HG03039 (cell line): ENCODE data around the gene LAMTOR5.
"Not testable (repeated sequence)": the region's sequence is repeated elsewhere in the genome, so short reads cannot be mapped to it uniquely, and the experiment has no call there.

ENCODE experiments used
- ATAC-seq: cut with Tn5 transposase; IDR thresholded peaks from one replicate; pipeline ENCODE4 v1.9.1; 2021; ENCODE audit warnings: mild to moderate bottlenecking, moderate library complexity; ENCODE audit not compliant: unreplicated experiment

The LAMTOR5 gene

GRCh38 chr1:110407260-110408210 lies at the start of gene LAMTOR5:
Gene LAMTOR5 (minus strand): TSS chr1:110407694. CDS start chr1:110407620, 74 bp downstream.
- peak; percentile 79 for ATAC-seq

- ATAC-seq = no peak
These were observed 49.7 kb upstream of the LAMTOR5 start for GRCh38 chr1:110457206-110457605.

DNA sequence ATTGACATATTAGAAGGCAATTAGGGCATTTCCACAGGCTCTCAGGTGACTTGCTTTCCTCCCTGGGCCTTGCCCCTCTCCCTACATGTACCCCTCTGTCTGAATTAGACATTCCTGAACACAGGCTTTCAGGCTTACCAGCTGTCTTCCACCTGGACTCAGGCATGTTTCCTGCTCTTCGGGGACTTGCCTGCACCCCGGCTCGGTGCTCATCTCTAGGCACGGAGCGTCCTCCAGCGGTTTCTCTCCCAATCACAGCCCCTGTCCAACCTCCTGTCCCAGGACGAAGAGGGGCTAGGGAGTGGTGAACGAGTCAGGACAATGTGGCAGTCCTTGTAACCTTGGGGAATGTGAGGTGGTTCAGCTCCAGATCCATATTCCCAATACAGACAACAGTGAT lies 47.7 kb upstream of the LAMTOR5 start:
- ATAC-seq = no peak

- no peak for ATAC-seq
These were observed 46.8 kb upstream of the LAMTOR5 start for GRCh38 chr1:110454328-110454727.

DNA sequence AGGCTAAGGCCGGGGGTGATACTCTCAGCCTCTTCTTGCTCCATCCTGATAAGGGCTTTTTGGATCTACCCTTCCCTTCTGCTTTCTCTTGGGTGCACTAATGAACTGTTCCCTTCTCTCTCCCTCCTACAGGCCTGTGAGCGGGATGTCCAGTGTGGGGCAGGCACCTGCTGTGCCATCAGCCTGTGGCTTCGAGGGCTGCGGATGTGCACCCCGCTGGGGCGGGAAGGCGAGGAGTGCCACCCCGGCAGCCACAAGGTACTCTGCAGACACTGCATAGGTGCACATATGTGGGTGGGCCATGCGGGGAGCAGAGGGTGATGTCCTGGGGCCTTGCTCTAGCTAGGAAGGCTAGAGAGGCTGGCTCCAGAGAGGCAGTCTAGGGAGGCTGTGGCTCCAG lies 46.3 kb upstream of the LAMTOR5 start:
- no peak for ATAC-seq

- no peak for ATAC-seq
These were observed 44.8 kb upstream of the LAMTOR5 start for GRCh38 chr1:110452330-110452729.

GRCh38 chr1:110450929-110451328 lies 43.4 kb upstream of the LAMTOR5 start, which contains the start of gene PROK1:
Gene PROK1 (plus strand): TSS chr1:110451149. CDS start chr1:110451217, 68 bp downstream.
- ATAC-seq = no peak

DNA sequence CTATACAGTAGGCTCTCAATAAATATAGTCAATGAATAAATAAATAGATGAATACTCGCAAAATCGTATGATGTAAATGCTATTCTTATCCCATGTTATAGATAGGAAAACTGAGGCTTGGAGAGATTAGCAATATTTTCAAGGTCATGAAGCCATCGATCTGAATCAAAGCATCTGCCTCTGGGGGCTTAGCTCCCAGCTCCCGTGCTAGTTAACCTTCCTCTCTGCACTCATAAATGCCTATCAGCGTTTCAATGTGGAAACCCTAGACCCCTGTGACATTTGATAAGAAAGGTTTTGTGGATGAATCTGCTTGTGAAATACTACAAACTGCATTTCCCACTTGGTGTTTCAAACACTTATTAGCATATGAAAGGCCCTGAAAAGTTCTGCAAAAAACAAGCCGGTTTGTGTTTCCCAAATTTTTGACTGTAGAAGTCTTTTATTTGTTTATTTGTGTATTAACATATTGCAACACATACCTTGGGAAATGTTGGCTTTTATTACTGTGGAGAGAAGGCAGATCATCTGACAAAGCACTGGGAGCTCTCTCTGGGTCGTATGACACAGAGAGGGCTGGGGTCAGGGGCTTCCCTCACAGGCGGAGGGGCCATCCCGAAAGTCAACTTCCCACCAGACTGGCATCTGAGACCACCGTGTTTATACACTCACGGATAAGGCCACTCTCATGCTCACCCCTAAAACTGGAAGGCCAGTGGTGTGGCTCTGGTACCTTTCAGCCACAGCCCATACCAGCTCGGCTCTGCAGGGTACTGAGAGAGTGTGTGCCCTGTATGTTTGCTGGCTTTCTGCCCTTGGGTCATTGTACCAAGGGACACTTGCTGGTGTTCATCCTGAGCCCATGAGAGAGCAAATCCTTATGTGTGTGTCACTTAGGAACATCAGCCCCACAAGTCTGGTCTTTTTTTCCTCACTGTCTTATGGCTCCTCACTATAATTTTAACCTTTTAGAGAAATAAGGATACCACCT lies 42.5 kb upstream of the LAMTOR5 start:
- no peak for ATAC-seq

DNA sequence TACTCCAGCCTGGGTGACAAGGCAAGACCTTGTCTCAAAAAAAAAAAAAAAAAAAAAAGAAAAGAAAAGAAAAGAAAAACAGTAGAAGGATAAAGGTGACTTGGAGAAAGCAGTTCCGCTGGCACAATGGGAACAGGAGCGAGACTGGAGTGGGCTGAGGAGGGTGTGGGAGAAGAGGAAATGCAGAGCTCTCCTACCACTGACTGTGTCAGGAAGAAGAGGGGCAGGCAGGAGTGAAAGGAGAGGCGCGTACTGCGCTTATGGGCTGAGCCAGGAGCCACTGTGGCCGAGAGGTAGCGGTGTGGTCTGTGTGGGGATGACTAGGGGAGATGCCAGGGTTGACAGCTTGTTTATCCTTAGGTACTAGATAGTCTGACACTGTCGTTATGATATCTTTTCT lies 37.1 kb upstream of the LAMTOR5 start:
- ATAC-seq = no peak

DNA sequence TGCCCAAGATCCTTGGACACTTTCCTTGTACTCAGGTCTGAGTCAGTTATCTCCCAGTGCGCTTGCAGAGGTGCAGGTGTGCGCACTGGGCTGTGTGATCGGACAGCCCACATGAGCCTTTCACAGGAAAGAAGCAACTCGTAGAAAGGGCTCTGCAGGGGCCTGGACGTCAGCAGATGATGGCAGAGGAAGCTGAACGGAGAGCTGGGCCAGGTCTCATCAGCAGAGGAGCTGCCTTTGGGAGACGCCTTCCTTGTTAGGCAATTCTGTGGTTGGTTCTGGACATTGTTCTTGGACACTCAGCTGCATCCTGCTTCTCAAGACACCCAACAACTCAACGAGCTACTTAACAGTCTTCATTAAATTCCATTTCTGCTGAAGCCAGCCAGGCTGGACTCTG lies 36.0 kb upstream of the LAMTOR5 start:
- no peak for ATAC-seq

- ATAC-seq = no peak
These were observed 34.4 kb upstream of the LAMTOR5 start for GRCh38 chr1:110441888-110442287.

DNA sequence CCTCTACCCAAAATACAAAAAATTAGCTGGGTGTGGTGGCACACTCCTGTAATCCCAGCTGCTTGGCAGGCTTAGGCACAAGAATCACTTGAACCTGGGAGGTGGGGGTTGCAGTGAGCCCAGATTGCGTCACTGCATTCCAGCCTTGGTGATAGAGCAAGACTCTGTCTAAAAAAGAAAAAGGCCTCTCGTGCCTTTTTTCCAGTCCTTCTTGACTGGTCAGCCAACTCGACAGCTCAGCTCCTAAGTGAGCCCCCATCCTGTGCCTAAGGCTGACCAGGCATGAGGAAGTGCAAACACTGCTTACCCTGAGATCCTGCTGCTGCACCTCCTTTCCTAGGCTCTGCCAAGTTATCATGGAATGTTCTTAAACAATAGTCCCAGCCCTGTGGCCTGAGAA lies 33.4 kb upstream of the LAMTOR5 start:
- no peak for ATAC-seq

DNA sequence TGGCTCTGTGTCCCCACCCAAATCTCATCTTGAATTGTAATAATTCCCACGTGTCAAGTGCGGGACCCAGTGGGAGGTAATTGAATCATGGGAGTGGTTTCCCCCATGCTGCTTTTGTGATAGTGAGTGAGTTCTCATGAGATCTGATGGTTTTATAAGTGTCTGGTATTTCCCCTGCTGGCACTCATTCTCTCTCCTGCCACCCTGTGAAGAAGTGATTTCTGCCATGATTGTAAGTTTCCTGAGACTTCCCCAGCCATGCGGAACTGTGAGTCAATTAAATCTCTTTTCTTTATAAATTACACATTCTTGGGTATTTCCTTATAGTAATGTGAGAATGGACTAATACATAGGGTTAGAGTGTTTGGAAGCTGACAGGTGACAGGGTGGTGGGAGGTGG lies 32.4 kb upstream of the LAMTOR5 start:
- ATAC-seq = not testable (repeated sequence)

GRCh38 chr1:110438893-110439292 lies 31.4 kb upstream of the LAMTOR5 start:
- ATAC-seq = no peak

- not testable (repeated sequence) for ATAC-seq
These were observed 30.3 kb upstream of the LAMTOR5 start for GRCh38 chr1:110437645-110438299.

- no peak for ATAC-seq
These were observed 29.1 kb upstream of the LAMTOR5 start for GRCh38 chr1:110436635-110437034.

DNA sequence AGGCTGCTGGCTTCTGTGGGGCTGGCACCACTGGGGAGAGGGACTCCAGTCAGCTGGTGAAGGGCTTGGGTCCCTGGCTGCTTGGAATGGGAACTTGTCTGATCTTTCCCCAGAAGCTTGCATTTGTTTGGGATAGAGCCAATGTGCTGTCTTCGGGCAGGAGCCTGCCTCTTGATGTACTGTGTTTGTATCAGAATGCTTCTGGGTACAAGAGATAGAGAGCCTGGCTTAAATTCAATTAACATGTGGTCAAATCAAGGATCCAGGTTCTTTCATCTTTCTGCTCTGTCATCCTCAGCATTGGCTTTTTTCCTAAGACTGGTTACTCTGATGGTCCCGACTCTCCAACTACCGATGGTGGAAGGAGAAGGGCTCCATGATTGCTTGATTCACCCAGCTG lies 27.5 kb upstream of the LAMTOR5 start:
- ATAC-seq = no peak

DNA sequence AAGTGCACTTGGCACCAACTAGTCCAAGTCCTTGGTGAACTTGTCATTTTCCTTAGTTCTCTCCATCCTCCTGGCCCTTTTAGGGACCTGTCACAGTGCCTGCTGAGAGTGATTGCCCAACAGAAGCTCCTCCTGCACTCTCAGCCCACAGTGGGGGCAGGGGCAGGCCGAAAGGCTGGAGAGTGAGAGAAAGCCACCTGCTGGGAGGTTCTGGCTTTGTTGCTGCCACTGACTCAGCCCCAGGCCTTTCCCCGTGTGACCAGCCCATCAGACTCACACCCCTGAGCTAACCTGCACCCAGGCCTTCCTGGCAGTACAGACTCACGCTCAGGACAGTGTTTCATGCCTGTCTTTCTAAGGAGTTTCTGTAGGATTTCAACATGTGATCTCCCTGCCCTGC lies 26.3 kb upstream of the LAMTOR5 start:
- ATAC-seq = no peak

DNA sequence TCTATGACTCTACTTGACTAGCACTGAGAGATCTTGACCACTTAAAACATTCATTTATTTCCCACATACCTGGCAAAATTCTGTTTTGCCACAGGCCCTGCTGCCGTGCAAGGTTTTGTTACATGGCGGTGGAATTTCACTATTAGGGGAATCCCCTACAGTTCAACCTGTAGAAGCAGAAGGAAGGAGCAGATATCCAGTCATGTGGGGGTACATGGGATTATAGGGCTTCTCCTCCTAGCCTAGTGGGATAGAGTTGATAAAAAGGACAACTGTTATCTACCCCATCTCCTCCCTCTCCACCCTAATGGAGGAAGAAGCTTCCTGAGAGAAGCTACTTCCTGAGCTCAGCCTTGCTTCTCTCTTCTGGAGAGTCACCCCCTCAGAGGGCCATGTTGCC lies 25.7 kb upstream of the LAMTOR5 start:
- ATAC-seq = no peak

GRCh38 chr1:110430901-110431300 lies 23.4 kb upstream of the LAMTOR5 start:
- no peak for ATAC-seq

DNA sequence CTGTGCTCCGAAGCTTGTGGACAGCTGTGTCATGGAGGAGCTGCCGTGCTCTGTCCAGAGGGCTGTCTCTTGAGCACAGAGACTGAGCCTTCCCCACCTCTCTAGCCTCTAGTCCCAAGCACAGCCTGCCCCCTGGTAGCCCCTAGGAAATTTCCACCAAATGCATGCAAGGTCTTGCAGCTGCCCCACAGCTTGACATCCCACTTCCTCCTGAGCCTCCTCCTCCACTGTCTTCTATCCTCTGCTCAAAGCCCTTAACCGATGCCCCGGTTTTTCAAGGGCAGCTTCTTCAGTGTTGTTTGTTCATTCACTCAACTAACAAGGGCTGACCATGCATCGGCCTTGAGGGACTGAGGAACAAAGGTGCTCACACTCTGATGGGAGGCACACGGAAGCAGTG lies 22.9 kb upstream of the LAMTOR5 start:
- no peak for ATAC-seq
